HepG2 (cell line): ENCODE data around the gene NFE2L1. TPM values are rescaled to one million over a fixed set of nuclear protein-coding genes. Genes with fewer than 3 reads are reported as not detected.

Source experiments
- CENPBD1 ChIP-seq: sonication (generic); formaldehyde crosslinking; IDR thresholded peaks from 2 replicates; pipeline ENCODE4 v1.8.0; 2022; ENCODE audit warnings: missing genetic modification reagents, low read depth, mild to moderate bottlenecking, borderline replicate concordance
- FOXK1 ChIP-seq: sonication (generic); formaldehyde crosslinking; IDR thresholded peaks from 2 replicates; pipeline ENCODE4 v1.4.0; 2020; ENCODE audit warnings: low read depth, missing genetic modification reagents, borderline replicate concordance
- GABPA ChIP-seq, 2 experiments: IDR thresholded peaks; 2 replicates each; pipeline ENCODE4 v1.6.1; 2011 to 2016; ENCODE audit warnings: low read depth in 2 of 2, low read length in 1 of 2, missing biosample characterization in 1 of 2, missing genetic modification characterization in 1 of 2
- HES4 ChIP-seq: sonication (generic); formaldehyde crosslinking; IDR thresholded peaks from 2 replicates; pipeline ENCODE4 v1.9.0; 2021; ENCODE audit warnings: mild to moderate bottlenecking, missing genetic modification reagents, borderline replicate concordance
- HMGA1 ChIP-seq: sonication (generic); formaldehyde crosslinking; conservative IDR thresholded peaks from 2 replicates; pipeline ENCODE4 v1.4.0; 2020; ENCODE audit warnings: missing genetic modification reagents
- IRF9 ChIP-seq: sonication (generic); formaldehyde crosslinking; IDR thresholded peaks from 2 replicates; pipeline ENCODE4 v1.8.0; 2022; ENCODE audit warnings: missing genetic modification reagents, mild to moderate bottlenecking, borderline replicate concordance
- SKI ChIP-seq: fragments of 450-650 bp; IDR thresholded peaks from one replicate; pipeline ENCODE4 v1.6.1; 2018; ENCODE audit warnings: mild to moderate bottlenecking; ENCODE audit not compliant: partially characterized antibody
- YEATS2 ChIP-seq: sonication (generic); formaldehyde crosslinking; IDR thresholded peaks from 2 replicates; pipeline ENCODE4 v1.4.0; 2020; ENCODE audit warnings: missing genetic modification reagents, borderline replicate concordance
- ZFP41 ChIP-seq: sonication (generic); formaldehyde crosslinking; IDR thresholded peaks from 2 replicates; pipeline ENCODE4 v1.4.0; 2020; ENCODE audit warnings: mild to moderate bottlenecking, missing genetic modification reagents, borderline replicate concordance
- ZNF20 ChIP-seq: sonication (generic); formaldehyde crosslinking; IDR thresholded peaks from 2 replicates; pipeline ENCODE4 v1.4.0; 2020; ENCODE audit warnings: mild to moderate bottlenecking, moderate library complexity, missing genetic modification reagents
- ZNF264 ChIP-seq: sonication (generic); formaldehyde crosslinking; IDR thresholded peaks from 2 replicates; pipeline ENCODE4 v1.4.0; 2020; ENCODE audit warnings: missing genetic modification reagents
- ZNF280B ChIP-seq: sonication (generic); formaldehyde crosslinking; IDR thresholded peaks from 2 replicates; pipeline ENCODE4 v1.5.0; 2020; ENCODE audit warnings: missing genetic modification reagents, mild to moderate bottlenecking, borderline replicate concordance
- ZNF501 ChIP-seq: sonication (generic); formaldehyde crosslinking; IDR thresholded peaks from 2 replicates; pipeline ENCODE4 v1.5.1; 2020; ENCODE audit warnings: mild to moderate bottlenecking, moderate library complexity, missing genetic modification reagents
- ZNF652 ChIP-seq: IDR thresholded peaks from 2 replicates; pipeline ENCODE4 v1.6.1; 2016; ENCODE audit warnings: low read depth, borderline replicate concordance
- ZNF782 ChIP-seq: sonication (generic); formaldehyde crosslinking; IDR thresholded peaks from 2 replicates; pipeline ENCODE4 v1.4.0; 2020; ENCODE audit warnings: missing genetic modification reagents, mild to moderate bottlenecking, borderline replicate concordance
- ZSCAN12 ChIP-seq: sonication (generic); formaldehyde crosslinking; IDR thresholded peaks from 2 replicates; pipeline ENCODE4 v1.9.0; 2021; ENCODE audit warnings: mild to moderate bottlenecking, missing genetic modification reagents
- polyA plus RNA-seq, 8 experiments: library from polyadenylated mRNA; depleted of rRNA in 3 of 8; stranded (reverse) in 7 of 8; unstranded in 1 of 8; fragments of >200 nt; fragmentation: Illumina TruSeq in 4 of 8; extraction: Trizol in 4 of 8; gene quantifications; 2 replicates each; pipeline versions ENCODE4 v1.2.1 to v1.2.3, GENCODE V29; 2011 to 2016; ENCODE audit warnings: low read depth in 4 of 8, missing spikeins in 1 of 8, mixed read lengths in 1 of 8; ENCODE audit not compliant: insufficient read depth in 1 of 8
- total RNA-seq, 5 experiments: library from RNA; depleted of rRNA; stranded (reverse); fragments of >200 nt; fragmentation: Illumina TruSeq; extraction: Trizol; gene quantifications; 2 replicates each; pipeline ENCODE4 v1.2.3, GENCODE V29; 2016; ENCODE audit warnings: low read depth in 1 of 5
- TF ChIP-seq, protein P1 (sequence below), 2 experiments: sonication (generic) in 1 of 2; formaldehyde crosslinking in 1 of 2; IDR thresholded peaks; 2 replicates each; pipeline versions ENCODE4 v1.6.1 to v1.9.0; 2014 to 2022; ENCODE audit warnings: antibody characterized with exemption in 1 of 2, borderline replicate concordance in 1 of 2, inconsistent platforms in 1 of 2, low read depth in 1 of 2, missing genetic modification reagents in 1 of 2
- TF ChIP-seq, protein P2 (sequence below): sonication (generic); formaldehyde crosslinking; IDR thresholded peaks from 2 replicates; pipeline ENCODE4 v1.4.0; 2020; ENCODE audit warnings: mild to moderate bottlenecking, missing genetic modification reagents

NFE2L1 gene
- total and polyA plus RNA-seq, 2 of the 13 experiments (the other 11 are each of a cell fraction or from before 2014, with no cell fraction given): 67.0 to 234 TPM

DNA sequence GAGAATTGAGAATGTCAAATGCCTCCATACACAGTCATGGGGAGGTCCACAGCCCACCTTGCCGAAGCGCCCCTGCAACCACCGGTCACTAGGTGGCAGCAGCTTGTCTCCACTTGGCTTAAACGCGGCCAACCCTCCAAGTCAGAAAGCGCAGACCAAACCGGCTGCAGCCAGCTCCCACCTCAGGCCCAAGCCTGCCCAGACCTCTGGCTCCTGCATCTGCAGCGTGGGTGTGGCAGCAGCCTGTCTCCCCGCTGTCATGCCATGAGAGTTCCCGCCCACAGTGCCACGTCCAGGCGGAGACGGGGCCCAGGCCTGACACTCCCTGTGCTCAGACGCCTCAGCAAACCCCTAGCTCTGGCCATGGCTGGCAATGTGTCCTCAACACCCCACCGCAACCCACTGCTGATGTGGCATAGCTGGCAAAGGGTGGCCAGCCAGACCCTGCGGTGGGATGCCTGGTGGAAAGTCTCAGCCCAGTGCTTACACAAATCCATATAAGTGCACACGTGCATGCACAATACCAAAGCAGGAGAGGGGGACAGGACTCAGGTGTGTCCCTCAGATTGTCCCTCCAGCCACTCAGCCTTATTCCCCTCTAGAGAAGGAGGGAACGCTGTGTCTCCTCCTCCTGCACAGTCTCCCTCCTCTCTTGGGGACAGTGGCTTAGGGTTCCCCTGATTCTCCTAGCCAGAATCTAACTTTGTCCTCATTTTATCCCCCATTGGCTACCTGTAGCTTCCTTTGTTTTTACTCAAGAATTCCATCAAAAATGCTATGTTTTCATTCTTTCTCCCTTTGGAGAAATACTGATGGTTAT lies 21.4 kb upstream of the NFE2L1 start (continued):
- TF ChIP-seq ZNF782 (CRISPR knock-in tag): peak; percentile 66; the same call in 1 of the 2 replicates
- no peak for TF ChIP-seq ZNF501 (CRISPR knock-in tag)
- TF ChIP-seq IRF9 (CRISPR knock-in tag): peak; percentile 65; the same call in 1 of the 2 replicates
- no peak for TF ChIP-seq FOXK1
- TF ChIP-seq YEATS2: 0 out of 2 replicates have a peak, but pooled peaks have one; percentile 31
- TF ChIP-seq ZNF20 (CRISPR knock-in tag): no peak
- TF ChIP-seq, protein P1, sequence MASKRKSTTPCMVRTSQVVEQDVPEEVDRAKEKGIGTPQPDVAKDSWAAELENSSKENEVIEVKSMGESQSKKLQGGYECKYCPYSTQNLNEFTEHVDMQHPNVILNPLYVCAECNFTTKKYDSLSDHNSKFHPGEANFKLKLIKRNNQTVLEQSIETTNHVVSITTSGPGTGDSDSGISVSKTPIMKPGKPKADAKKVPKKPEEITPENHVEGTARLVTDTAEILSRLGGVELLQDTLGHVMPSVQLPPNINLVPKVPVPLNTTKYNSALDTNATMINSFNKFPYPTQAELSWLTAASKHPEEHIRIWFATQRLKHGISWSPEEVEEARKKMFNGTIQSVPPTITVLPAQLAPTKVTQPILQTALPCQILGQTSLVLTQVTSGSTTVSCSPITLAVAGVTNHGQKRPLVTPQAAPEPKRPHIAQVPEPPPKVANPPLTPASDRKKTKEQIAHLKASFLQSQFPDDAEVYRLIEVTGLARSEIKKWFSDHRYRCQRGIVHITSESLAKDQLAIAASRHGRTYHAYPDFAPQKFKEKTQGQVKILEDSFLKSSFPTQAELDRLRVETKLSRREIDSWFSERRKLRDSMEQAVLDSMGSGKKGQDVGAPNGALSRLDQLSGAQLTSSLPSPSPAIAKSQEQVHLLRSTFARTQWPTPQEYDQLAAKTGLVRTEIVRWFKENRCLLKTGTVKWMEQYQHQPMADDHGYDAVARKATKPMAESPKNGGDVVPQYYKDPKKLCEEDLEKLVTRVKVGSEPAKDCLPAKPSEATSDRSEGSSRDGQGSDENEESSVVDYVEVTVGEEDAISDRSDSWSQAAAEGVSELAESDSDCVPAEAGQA (IDR thresholded peaks at IDR 0.05; ENCODE audit: low read depth): no peak
- TF ChIP-seq, protein P1 (CRISPR knock-in tag; IDR thresholded peaks at IDR 0.05; ENCODE audit: borderline replicate concordance): no peak
- TF ChIP-seq HES4 (CRISPR knock-in tag): no peak
- peak; percentile 3; the same call in 1 of the 2 replicates for TF ChIP-seq ZFP41 (CRISPR knock-in tag)
- TF ChIP-seq ZSCAN12: no peak
- TF ChIP-seq, protein P2, sequence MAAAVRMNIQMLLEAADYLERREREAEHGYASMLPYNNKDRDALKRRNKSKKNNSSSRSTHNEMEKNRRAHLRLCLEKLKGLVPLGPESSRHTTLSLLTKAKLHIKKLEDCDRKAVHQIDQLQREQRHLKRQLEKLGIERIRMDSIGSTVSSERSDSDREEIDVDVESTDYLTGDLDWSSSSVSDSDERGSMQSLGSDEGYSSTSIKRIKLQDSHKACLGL (CRISPR knock-in tag): no peak
- no peak for TF ChIP-seq CENPBD1 (CRISPR knock-in tag)
- TF ChIP-seq ZNF652 (CRISPR knock-in tag): no peak
- TF ChIP-seq ZNF280B (CRISPR knock-in tag): peak; percentile 77; the same call in 1 of the 2 replicates
- TF ChIP-seq HMGA1 (CRISPR knock-in tag): no peak
- no peak for TF ChIP-seq SKI
- TF ChIP-seq ZNF264 (CRISPR knock-in tag): no peak
- no peak for TF ChIP-seq GABPA (IDR thresholded peaks at IDR 0.05; ENCODE audit: low read depth, low read length)
- no peak for TF ChIP-seq GABPA (CRISPR knock-in tag; IDR thresholded peaks at IDR 0.05; ENCODE audit: low read depth)
